HG03280 (cell line): ENCODE measurements around the gene CNOT1.

Source experiments
- ATAC-seq: cut with Tn5 transposase; IDR thresholded peaks from one replicate; pipeline ENCODE4 v1.9.1; 2021; ENCODE audit warnings: mild to moderate bottlenecking, moderate library complexity; ENCODE audit not compliant: unreplicated experiment

CNOT1 gene

DNA sequence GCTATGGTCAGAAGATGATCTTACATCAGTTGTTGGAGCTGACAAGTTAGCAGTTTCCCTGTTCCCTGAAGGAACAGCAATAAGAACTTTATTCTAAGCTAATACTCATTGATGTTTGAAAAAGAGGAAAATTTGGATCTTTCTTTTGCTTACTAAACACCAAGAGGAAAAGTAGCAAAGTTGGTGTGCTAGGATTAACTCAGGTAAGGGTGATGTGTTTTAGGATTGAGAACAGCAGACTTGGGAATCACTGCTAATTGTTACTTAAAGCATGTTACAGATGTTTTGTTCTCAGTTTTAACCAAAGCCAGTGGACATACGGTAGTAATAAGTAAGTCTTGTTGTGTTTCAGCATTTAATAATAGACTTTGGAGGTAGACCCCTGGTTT, 110.7 kb downstream of the CNOT1 start:
- ATAC-seq, result no peak

DNA sequence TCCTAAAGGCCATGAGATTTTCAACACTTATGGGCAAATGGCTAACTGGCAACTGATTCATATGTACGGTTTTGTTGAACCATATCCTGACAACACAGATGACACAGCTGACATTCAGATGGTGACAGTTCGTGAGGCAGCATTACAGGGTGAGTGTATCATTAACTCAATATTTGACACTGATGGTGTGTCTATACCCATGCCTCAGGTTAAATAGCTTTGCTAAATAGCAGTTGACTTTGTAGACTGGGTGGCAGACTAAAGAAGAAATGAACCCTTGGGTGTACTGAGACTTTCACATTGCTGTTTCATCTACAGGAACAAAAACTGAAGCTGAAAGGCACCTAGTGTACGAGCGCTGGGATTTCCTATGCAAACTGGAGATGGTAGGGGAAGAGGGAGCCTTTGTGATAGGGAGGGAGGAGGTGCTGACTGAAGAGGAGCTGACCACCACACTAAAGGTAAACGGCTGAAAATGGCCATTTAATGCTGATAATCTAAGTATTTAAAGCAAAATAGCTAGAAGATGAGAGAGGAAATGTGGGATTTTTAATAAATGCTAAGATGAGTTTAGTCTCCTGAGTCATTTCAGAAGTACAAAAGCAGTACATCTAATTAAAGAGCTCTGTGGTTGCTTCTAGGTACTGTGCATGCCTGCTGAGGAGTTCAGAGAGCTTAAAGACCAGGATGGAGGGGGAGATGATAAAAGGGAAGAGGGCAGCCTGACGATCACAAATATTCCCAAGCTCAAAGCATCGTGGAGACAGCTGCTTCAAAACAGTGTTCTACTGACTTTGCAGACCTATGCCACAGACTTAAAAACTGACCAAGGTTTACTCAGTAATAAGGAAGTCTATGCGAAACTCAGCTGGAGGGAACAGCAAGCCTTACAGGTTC, 111.3 kb downstream of the CNOT1 start:
- ATAC-seq, result peak; percentile 32

DNA sequence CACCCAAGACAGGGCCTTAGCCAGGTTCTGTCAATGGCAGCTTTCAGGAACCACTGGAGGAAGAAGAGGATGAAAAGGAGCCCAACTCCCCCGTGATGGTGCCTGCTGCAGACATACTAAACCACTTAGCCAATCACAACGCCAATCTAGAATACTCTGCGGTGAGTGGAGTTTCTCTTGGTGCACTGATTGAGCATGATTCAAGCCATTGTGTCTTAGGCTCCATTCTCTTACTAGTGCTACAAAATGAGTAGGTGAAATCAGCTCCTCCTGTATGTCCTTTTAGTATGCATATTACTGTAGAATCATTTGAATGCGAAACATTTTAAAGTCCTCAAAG, 112.9 kb downstream of the CNOT1 start:
- ATAC-seq, result no peak

DNA sequence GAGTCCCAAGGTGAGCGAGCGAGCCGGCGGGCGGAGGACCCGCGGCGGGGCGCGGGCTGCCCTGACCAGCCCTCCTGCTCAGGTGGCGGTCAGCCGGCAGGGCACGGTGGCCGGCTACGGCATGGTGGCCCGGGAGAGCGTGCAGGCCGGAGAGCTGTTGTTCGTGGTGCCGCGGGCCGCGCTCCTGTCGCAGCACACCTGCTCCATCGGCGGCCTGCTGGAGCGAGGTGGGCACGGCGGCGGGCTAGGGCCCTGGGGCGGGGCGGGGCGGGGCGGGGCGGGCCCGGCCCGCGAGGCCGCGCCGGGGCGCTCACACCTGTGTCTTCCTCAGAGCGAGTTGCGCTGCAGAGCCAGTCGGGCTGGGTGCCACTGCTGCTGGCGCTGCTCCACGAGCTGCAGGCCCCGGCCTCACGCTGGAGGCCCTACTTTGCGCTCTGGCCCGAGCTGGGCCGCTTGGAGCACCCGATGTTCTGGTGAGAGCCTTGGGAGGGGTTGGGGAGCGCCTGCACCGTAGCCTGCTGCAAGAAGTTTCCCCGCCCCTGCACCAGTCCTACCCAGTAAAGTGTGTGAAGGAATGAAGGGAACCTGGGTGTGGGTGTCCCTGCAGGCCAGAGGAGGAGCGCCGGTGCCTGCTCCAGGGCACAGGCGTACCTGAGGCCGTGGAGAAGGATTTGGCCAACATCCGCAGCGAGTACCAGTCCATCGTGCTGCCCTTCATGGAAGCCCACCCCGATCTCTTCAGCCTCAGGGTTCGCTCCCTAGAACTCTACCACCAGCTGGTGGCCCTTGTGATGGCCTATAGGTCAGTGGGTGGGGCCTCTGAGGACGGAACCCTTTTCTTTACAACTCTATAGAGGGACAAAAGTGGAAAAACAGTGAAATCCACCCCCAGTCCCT, 113.5 kb downstream of the CNOT1 start:
- peak; percentile 28 for ATAC-seq

DNA sequence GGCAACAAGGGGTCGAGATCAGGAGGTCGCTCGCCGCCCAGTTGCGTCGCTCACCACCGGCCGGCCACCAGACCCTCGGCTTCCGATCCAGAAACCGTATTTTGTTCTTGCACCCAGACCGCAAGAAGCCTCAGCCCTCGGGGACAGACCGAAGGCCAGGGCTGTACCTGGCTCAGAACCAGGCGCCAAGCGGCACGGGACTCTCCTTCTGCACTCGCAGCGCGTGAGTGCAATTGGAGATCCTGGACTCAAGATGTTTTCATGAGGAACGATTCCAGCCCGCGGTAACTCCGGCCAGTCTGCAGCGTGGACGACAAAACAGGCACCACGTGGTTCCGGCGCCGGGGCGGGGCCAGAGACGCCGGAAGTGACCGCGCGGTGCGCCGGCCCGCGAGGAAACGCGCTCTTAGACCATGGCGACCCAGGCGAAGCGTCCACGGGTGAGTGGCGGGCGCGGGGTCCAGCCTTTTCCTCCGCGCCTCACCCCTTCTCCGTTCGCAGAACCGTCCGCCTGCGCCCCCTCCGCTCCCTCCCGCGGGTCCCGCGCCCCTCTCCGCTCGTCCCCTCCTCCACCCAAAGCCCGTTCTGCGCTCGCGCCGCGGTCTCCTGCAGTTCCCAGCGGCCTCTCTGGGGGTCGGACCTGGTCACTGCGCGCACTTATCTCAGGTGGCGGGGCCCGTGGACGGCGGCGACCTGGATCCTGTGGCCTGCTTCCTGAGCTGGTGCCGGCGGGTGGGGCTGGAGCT, 114.3 kb downstream of the CNOT1 start, which contains the start of gene SETD6:
Gene SETD6, plus strand, starts transcription at position 393 of the 746 bp plus-strand sequence. Its CDS starts 21 bp downstream, at position 414.
- ATAC-seq, result peak; percentile 70

DNA sequence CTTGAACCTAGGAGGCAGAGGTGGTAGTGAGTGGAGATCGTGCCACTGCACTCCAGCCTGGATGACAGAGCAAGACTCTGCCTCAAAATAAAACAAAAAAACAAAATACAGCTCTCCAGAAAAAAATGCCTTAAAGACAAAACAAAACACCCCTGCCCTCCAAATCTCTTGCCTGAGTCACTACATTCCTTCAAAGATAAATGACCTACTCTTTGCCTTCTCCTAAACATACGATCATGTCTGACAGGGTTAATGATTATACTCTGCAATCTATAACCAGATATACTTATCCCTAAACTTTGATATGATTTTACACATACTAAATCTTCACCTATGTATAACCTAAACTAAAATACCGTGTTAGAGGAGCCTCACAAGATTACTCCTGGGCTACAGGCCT, 115.8 kb downstream of the CNOT1 start:
- no peak for ATAC-seq

DNA sequence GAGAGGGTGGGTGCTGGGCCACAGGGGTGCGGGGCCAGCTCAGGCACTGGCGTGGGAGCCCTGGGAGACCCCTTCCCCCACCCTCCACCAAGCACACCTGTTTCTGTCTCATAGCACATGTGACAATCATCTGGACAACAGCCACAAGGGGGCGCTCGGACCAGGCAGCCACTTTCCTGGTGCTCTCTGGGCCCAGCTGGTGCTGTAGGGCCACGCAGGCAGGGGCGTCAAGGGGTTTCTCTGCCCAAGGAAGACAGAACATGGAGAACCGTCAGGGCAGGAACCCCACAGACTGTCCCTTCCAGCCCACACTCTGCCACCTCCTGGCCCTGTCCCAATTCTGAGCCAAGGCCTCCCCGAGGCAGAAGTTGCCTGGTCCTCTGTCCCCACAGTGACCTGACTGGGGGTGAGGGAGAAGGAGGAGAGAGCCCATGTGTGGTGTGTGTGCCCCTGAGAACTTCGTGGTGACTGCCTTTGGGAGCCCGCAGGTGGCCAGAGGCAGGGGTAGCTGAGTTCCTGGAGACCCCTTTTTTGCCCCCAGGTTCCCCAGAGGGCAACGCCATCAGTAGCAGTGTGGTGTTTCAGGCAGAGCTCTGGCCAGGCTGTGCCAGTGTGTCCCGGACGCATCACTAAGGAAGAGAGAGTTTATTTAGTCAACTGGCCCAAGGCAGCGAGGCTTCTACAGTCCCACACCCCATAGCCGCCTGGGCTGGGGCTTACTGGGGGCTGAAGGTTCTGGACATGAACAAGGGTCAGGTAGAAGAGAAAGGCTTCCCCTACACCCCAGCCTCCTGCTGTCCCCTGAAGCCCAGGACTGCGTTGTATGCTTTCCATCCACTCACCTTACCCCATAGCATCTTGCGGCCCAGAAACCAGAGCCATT, 117.5 kb downstream of the CNOT1 start:
- ATAC-seq, result no peak

DNA sequence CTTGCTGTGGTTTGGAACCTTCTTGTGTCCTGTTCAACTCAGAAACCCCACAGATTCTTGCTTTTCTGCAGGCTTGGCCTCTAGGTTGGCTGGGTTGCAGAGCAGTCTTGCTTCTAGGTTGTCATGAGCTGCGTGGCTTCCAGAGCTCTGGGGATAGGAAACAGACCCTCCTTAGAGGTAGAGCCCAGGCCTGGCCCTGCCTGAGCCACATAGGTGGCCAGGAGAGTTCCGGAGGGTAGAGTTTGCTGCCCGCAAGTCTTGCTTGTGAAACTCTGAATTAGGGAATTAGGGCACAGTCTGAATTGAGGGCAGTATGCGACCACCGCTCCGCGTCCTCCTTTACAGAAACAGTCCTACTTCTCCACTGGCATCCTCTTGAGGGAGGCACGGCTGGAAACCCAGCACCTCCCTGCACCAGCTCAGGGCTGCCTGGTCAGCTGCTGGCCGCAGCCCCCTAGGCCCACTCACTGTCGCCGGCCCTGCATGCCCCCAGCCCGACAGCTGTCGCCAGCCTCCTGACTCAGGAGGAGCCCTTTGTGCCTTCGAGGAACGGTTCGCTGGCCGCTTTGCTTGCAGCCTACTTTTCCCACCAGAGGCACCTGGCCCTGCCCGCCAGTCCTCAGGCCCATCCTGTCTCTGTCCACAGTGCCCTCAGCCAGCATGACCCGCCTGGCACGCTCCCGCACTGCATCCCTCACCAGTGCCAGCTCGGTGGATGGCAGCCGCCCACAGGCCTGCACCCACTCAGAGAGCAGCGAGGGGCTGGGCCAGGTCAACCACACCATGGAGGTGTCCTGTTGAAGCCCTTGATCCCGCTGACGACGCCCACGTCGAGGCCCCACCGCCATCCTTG, 118.6 kb downstream of the CNOT1 start:
- ATAC-seq, result no peak

DNA sequence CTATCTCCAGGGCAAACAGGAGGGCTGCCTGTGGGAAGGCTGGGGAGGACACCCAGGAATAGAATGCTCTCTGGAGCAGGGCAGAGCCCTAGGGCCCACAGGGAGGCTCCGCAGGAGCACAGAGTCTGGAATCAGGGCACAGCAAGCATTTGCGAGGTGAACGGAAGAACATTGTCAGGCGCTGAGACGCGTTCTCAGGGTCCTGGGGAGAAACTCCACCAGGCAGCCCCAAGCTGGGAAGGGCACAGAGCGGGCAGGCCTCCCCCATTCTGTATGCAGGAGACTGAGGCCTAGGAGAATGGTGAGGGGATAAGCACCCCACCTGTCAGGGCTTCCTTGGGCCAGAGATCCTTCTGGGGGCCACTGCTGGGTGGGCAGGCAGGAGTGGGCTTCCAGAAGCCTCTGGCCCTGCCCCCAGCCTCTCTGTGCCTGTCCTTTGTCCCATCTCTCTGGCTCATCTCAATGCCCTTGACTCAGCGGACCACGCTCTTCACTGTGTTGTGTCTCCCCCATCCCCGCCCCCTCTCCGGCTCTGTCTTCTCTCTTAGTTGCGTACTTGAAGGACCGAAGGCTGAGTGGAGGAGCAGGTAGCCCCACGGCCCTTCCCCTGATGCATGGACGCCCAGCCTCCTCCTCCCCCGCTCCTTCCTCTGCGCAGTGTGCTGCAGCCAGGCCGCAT, 119.4 kb downstream of the CNOT1 start:
- ATAC-seq, result no peak

DNA sequence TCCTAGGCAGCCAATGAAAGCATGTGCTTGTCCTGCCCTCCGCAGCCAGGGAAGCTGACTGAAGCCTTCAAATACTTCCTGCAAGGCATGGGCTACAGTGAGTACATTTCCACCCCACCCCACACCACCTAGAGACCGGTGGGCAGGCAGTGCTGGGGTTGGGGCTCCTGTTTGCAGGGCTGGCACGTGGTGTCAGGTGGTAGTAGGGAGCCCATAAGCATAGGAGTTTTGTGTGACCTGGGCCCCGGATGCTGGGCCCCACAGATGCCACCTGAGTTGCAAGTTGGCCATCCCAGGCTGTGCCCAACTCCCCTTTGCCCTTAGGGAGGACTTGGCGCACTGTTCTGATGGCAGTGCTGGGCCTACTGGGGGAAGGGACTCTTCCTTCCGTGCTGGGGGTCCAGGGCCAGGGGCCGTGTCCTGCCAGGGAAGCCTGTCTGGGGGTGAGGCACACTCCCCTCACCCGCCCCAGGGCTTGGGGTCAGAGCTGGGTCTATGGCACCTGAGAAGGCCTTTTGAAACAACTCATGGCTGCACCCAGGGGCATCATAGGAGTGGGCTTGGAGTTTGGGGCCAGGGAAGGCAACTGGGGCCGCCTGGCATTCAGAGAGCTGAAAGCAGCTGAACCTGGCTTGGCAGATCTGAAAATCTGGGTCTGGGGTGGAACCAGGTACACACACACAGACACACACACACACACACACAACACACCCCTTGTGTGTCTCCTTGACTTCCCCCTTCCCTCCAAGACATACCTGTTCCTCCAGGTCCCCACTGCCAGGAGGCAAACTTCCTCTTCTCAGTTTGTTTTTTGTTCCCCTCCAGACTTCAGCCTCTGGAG, 120.2 kb downstream of the CNOT1 start:
- ATAC-seq, result no peak

DNA sequence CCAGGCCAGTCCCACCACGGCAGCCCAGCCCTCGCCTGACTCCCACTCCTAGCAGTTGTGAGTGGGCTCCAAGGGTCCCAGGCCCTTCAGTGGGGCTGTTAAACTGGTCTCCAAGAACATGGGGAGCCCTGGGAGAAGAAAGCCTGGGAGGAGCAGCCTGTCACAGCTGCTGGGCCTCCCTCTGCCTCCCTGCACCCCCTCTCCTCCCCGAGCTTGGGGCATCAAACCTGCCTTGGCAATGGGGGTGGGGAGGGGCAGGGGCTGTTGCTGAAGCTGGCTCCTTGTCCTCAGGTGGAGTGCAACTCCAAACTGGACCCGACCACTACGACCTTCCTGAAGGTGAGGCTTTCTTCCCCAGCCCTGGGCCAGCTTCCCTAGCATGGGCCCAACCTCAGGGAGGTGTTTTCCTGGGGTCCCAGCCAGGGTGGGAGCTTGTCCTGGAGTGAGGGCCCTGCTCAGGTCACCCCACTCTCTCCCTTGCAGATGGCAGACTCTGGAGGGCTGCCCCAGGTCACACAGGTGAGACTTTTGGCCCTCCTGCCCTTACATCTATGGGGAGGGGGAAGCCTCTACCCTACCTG, 120.9 kb downstream of the CNOT1 start:
- ATAC-seq, result no peak

DNA sequence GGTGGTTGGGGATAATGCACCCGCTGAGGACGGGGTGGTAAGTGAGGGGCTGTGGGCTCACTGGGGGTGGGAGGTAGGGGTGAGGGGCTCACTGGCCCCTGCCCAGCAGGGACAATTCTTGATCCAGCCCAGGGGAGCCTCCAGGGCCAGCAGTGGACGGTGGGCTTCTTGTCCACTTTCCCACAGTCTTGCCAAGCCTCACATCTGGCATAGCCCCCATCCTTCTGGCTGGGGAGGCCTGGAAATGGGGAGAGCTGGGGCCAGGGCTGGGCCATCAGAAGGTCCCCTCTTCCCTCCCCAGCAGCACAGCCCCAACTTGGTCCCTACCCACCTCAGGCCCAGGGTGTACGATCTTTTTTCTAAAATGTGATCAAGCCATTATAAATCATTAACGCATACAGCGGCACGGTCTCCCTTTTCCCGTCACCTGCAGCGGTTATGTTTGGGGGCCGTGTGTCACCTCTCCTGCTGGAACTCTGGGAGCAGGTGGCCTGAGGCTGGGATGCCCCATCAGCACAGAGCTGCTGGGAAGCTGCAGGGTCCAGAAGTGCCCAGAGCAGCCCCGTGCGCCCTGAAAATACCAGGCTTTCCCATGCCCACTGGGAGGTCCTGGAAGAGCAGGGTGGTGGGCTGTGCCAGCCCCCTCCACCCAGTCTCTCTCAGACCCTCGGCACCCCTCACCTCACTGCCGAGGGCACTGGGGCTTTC, 121.5 kb downstream of the CNOT1 start:
- no peak for ATAC-seq

DNA sequence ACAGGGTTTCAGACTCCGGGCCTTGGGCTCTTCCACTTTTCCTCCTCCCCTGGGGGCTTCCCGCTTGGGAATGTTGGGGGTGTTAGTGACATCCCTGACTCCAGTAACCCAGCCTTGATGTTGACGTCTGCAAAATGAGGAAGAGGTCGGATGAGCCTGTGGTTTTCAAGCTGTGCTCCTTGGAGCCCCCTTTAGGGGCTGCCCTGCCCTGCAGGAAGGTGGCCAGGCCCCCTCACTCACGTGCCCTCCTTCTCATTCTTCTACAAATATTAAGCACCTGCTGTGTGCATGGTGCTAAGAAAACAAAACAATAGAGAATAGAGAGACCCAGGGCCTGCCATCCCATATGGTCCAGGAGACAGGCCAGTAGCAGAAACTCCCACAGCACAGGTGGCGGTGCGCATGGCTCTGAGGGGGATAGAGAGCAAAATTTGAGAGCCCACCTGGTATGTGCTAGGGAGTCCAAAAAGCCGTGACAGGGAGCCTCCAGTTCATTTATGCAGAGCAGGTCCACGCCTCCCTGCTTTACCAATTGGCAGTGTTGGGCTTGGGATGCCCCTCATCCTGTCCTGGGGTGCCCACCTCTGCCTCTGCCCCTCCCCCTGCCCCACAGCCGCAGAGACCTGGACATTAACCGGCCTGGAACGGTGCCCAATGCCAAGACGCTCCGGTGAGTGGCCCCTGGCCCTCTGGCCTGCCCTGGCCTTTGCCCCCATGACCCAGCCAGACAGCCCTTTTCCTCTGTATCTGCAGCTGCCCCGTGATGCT, 122.2 kb downstream of the CNOT1 start:
- ATAC-seq, result no peak

DNA sequence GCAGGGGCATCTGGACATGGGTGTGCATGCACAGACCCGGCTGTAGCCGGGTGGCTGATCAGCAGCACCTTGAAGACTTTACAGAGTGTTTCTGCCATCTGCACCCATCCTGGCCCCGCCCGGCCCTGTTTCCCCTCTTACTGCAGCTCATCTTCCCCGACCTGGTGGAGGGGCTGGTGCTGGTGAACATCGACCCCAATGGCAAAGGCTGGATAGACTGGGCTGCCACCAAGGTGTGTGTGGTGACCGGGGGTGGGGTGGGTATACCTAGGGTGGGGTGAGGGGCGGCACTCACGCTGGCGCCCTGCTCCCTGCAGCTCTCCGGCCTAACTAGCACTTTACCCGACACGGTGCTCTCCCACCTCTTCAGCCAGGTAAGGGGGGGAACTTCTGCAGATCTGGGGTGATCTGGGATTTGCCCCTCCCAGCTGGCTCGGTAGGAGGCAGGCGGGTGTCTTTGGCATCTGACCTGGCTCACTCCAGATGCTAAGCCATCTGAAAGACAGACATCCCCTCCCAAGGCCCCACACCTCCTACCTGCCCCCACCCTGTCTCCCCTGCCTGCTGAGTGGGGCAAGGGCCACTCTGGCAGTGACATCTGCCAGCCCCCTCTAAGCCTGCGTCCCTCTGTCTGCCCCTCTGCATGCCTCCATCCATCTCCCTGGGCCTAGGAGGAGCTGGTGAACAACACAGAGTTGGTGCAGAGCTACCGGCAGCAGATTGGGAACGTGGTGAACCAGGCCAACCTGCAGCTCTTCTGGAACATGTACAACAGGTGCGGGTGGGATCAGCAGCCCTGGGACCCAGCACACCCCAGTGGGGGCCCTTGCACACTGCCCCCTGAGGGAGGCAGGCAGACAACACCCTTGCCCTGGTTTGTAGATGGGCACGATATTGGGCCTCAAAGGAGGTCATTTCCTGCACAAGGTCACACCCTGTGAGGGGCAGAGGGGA, 123.1 kb downstream of the CNOT1 start:
- ATAC-seq, result no peak
